ENCODE results near the gene COMMD1. TPM values are rescaled to one million over a fixed set of nuclear protein-coding genes. Genes with fewer than 3 reads are reported as not detected.

COMMD1 gene
- total RNA-seq, 2 donors from 2014 or later, result 54.5 to 66.0 TPM

GRCh38 chr2:62030902-62031301 is 125.4 kb downstream of the COMMD1 start:
- H3K4me1 ChIP-seq, result peaks cover 0 to 3% of the 10 kb centered on the region in 2 donors
- H3K27me3 ChIP-seq, result no peaks in the 10 kb centered on the region
- H3K27ac ChIP-seq, result no peak overlapping the region
- DNase-seq (ENCODE audit: low spot score), result no peak
- no peak for TF ChIP-seq CTCF (IDR thresholded peaks at IDR 0.05)
- no peaks in the 10 kb centered on the region for H3K9me3 ChIP-seq
- H3K4me3 ChIP-seq, result no peak overlapping the region
- no peaks in the 10 kb centered on the region for H3K36me3 ChIP-seq

GRCh38 chr2:62032096-62032495 is 126.6 kb downstream of the COMMD1 start:
- no peaks in the 10 kb centered on the region for H3K27me3 ChIP-seq
- no peak overlapping the region for H3K27ac ChIP-seq
- H3K9me3 ChIP-seq, result no peaks in the 10 kb centered on the region
- H3K4me1 ChIP-seq, result peaks cover 0 to 3% of the 10 kb centered on the region in 2 donors
- DNase-seq (ENCODE audit: low spot score), result no peak
- H3K4me3 ChIP-seq, result no peak overlapping the region
- H3K36me3 ChIP-seq, result no peaks in the 10 kb centered on the region
- TF ChIP-seq CTCF (IDR thresholded peaks at IDR 0.05), result no peak

- Histone ChIP-seq H3K27ac (no peak overlapping the region), H3K27me3 (no peaks in the 10 kb centered on the region), H3K36me3 (no peaks in the 10 kb centered on the region), H3K4me1 (peaks cover 0 to 7% of the 10 kb centered on the region in 2 donors), H3K4me3 (no peak overlapping the region), H3K9me3 (no peaks in the 10 kb centered on the region)
- DNase-seq (ENCODE audit: low spot score), result no peak
- no peak for TF ChIP-seq CTCF (IDR thresholded peaks at IDR 0.05)
These were observed 129.2 kb downstream of the COMMD1 start for GRCh38 chr2:62034715-62035114.

GRCh38 chr2:62036229-62036628 is 130.8 kb downstream of the COMMD1 start:
- no peak overlapping the region for H3K27ac ChIP-seq
- peaks cover 0 to 7% of the 10 kb centered on the region in 2 donors for H3K4me1 ChIP-seq
- no peaks in the 10 kb centered on the region for H3K36me3 ChIP-seq
- H3K27me3 ChIP-seq, result no peaks in the 10 kb centered on the region
- no peak for DNase-seq (ENCODE audit: low spot score)
- H3K4me3 ChIP-seq, result no peak overlapping the region
- no peaks in the 10 kb centered on the region for H3K9me3 ChIP-seq
- TF ChIP-seq CTCF (IDR thresholded peaks at IDR 0.05), result no peak

GRCh38 chr2:62036761-62037250 is 131.3 kb downstream of the COMMD1 start:
- Histone ChIP-seq H3K4me3 (no peak overlapping the region), H3K9me3 (no peaks in the 10 kb centered on the region), H3K27me3 (no peaks in the 10 kb centered on the region), H3K27ac (no peak overlapping the region), H3K4me1 (peaks cover 0 to 4% of the 10 kb centered on the region in 2 donors), H3K36me3 (no peaks in the 10 kb centered on the region)
- no peak for DNase-seq (ENCODE audit: low spot score)
- no peak for TF ChIP-seq CTCF (IDR thresholded peaks at IDR 0.05)
